NCI-H2081 treated with DMSO at 0.1 percent for 48 hours (cell line): ENCODE data around the gene ZNF207.
"Not testable (repeated sequence)": the region's sequence is repeated elsewhere in the genome, so short reads cannot be mapped to it uniquely, and the experiment has no call there.

ENCODE experiments used
- DNase-seq: peaks from one replicate; lab custom pipeline; 2025; lab: John Stamatoyannopoulos, UW

Gene ZNF207

DNA sequence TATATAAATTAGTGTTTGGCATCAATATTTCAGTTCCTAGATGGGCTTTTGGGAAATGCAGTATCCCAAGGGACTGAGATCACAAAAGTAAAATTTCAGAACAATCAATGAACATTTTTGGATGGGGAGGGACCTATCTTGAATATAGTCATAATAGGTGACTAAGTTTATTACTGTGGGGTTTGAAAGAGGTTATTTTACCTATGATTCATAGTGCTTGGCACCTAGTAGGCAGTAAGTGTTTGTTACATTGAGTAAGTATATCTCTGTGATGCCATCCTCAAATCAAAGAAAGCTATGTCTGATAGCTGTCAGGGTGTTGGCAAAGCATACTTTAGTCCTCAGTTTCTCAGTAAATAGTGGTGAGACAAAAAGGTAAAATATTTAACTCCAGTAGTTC is 36.9 kb downstream of the ZNF207 start:
- no peak for DNase-seq

DNA sequence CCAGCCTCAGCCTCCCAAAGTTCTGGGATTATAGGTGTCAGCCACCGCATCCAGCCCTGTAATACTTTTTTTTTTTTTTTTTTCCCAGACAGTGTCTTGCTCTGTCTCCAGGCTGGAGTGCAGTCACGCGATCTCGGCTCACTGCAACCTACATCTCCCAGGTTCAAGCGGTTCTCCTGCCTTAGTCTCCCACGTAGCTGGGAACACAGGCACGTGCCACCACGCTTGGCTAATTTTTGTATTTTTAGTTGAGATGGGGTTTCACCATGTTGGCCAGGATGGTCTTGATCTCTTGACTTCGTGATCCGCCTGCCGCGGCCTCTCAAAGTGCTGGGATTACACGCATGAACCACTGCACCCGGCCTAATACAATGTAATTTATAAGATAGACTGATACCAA is 38.2 kb downstream of the ZNF207 start:
- not testable (repeated sequence) for DNase-seq

DNA sequence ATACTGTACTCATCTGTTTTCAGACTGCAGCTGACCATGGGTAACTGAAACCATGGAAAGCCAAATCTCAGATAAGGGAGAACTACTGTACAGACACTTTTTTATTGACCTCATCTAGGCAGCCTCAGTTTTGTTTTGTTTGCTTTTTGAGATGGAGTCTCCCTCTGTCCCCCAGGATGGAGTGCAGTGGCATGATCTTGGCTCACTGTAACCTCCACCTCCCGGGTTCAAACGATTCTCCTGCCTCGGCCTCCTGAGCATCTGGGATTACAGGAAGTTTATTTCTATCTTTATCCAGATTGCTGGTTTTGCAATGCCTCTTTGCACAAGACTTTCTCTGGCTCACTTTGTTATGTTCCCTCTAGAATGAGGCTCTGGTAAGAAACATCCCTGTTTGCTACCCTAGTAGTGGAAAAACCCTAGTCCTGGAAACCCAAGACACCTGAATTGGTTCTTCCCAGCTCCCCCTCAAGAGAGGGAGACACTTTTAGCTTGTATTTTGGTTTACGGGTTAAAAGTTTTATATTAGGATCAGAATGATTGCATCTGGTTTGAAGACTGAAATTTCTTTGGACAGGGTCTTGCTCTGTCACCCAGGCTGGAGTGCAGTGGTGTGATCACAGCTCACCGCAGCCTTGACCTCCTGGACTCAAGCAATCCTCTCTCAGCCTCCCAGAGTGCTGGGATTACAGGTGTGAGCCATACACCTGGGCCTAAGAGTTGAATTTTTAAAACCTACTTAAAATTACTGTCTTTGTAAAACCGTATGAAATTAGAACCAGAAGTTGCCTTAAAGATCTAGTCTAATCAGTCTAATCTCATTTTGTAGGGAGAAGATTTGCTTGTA is 38.9 kb downstream of the ZNF207 start:
- DNase-seq, result no peak

DNA sequence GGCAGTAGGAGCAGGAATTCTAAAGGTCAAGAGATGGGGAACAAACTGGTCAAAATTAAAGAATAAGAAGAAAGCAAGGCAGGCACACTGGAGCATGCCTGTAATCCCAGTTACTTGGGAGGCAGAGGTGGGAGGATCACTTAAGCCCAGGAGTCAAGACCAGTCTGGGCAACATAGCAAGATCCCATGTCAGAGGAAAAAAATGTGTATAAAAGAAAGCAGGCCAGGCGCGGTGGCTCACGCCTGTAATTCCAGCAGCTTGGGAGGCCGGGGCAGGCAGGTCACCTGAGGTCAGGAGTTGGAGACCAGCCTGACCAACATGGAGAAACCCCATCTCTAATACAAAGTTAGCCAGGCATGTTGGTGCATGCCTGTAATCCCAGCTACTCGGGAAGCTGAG is 43.9 kb downstream of the ZNF207 start:
- DNase-seq, result no peak

DNA sequence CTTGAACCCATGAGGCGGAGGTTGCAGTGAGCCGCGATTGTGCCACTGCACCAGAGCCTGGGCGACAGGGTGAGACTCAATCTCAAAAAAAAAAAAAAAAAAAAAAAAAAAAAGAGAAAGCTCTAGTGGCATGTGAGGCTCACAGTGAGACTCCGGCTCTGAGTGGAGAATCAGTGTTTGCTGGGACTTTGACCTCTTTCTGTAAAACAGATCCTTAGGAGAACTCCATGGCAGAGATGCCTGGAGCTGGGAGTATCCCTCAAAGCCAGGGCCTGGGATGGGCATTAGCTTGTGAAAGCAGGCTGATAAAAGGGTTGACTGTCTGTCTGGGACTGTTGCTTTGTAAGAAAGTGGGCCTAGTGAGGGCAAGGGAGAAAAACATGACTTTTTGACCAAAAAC is 46.4 kb downstream of the ZNF207 start:
- DNase-seq, result no peak

DNA sequence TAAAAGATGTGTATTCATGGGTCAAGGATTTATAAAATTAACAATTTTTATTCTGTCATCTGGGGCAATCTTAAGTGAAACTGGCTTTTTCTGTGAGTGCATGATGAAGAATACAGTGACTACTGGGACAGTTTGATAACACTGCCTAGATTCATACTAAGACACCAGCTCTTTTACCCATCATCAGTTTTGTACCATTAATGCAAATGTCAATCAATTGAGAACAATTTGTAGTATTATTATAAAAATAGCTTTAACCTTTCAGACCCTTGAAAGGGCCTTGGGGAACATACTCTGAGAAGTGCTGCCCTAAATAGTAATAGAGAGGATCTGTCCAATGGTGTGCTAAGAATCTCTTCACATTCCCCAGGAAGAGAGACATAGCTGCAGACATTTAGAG is 49.0 kb downstream of the ZNF207 start:
- no peak for DNase-seq

DNA sequence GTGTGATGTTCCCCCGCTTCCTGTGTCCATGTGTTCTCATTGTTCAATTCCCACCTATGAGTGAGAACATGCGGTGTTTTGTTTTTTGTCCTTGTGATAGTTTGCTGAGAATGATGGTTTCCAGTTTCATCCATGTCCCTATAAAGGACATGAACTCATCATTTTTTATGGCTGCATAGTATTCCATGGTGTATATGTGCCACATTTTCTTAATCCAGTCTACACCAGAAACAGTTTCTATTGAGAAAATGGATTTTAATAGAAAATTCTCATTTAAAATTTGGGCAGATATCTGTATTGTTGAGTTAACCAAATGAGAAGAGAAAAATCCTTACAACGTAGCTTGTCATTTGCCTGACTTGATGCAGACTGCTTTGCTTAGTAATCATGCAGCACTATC is 60.1 kb downstream of the ZNF207 start:
- DNase-seq, result not testable (repeated sequence)

DNA sequence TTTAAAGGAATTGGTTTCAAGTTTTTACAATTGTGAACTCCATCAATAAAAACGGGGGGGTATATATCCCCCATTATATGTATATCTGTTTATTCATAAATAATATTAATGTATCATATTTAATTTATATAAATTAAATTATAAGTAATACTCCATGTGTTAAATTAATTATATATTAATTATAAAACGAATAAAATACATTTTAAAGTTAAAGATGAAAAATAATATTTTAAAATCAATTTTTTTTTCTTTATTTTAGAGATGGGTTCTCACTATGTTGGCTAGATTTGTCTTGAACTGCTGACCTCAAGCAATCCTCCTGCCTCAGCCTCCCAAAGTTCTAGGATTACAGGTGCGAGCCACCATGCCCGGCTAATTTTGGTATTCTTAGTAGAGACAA is 76.9 kb downstream of the ZNF207 start:
- no peak for DNase-seq

DNA sequence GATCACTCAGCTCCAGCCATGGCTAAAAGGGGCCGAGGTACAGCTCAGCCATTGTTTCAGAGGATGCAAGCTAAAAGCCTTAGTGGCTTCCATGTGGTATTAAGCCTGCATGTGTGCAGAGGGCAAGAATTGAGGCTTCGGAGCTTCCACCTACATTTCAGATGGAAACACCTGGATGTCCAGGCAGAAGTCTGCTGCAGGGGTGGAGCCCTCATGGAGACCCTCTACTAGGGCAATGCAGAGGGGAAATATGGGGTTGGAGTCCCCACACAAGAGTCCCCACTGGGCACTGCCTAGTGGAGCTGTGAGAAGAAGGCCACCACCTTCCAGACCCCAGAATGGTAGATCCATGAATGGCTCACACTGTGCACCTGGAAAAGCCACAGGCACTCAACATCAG is 79.6 kb downstream of the ZNF207 start:
- DNase-seq, result no peak
